HFFc6 (cell line): ENCODE data around the gene GNAO1. TPM values are rescaled to one million over a fixed set of nuclear protein-coding genes. Genes with fewer than 3 reads are reported as not detected.

Experiments
- DNase-seq: peaks from one replicate; pipeline ENCODE4 v3.0.0-alpha.2; 2018
- H3K27ac Mint-ChIP-seq: 2 replicates; pipeline ENCODE4 v1.8.0; 2020; ENCODE audit warnings: mild to moderate bottlenecking, mixed read lengths
- H3K27me3 Mint-ChIP-seq: 2 replicates; pipeline ENCODE4 v1.8.0; 2021; ENCODE audit warnings: mild to moderate bottlenecking, moderate library complexity, mixed read lengths; ENCODE audit not compliant: insufficient read depth
- H3K36me3 Mint-ChIP-seq: 2 replicates; pipeline ENCODE4 v1.8.0; 2021; ENCODE audit warnings: low read depth, mixed read lengths
- H3K4me1 Mint-ChIP-seq: 2 replicates; pipeline ENCODE4 v1.8.0; 2020; ENCODE audit warnings: low read depth, mixed read lengths
- H3K4me3 Mint-ChIP-seq: 2 replicates; pipeline ENCODE4 v1.8.0; 2020; ENCODE audit warnings: mild to moderate bottlenecking, moderate library complexity, mixed read lengths
- H3K9me3 Mint-ChIP-seq: 2 replicates; pipeline ENCODE4 v1.8.0; 2020; ENCODE audit warnings: mild to moderate bottlenecking, mixed read lengths
- CTCF ChIP-seq: fragments of 200-600 bp; sonication (generic); IDR thresholded peaks from 2 replicates; pipeline ENCODE4 v1.5.0; 2021; ENCODE audit warnings: antibody characterized with exemption, mild to moderate bottlenecking
- long read RNA-seq: library from polyadenylated mRNA; unstranded; transcript quantifications from one replicate; pipeline ENCODE4 v2.0.0, GENCODE V29; 2019
- total RNA-seq, 6 experiments: library from RNA; stranded (reverse); fragmentation: NEBNext Ultra II Directional; extraction: Animal tissue kit (Norgen Biotek cat#: 25700); gene quantifications; 2 replicates in 1 of 6; 3 replicates in 5 of 6; pipeline ENCODE4 v1.2.3, GENCODE V29; 2021

The GNAO1 gene
- under 1 TPM in 5 of 6 experiments, not detected in 1; 0.07 to 0.48 (median 0.37) TPM for total RNA-seq
- long read RNA-seq, result 0 reads

- Mint-ChIP-seq H3K4me1 (no peaks in the 10 kb centered on the region), H3K9me3 (no peaks in the 10 kb centered on the region), H3K36me3 (no peaks in the 10 kb centered on the region), H3K4me3 (peak within 1 kb of the TSS; percentile 65), H3K27me3 (peaks cover 46% of the 10 kb centered on the region), H3K27ac (no peak within 1 kb of the TSS)
- DNase-seq, result no peak
- no peak for TF ChIP-seq CTCF
These were observed at the start of gene GNAO1 for GRCh38 chr16:56191156-56191815. TSS of gene GNAO1 (plus strand) at chr16:56191489. CDS start at chr16:56192236, 747 bp downstream.

GRCh38 chr16:56143666-56144065 is 47.6 kb upstream of the GNAO1 start:
- Mint-ChIP-seq H3K27ac (no peak overlapping the region), H3K36me3 (no peaks in the 10 kb centered on the region)
- no peak for TF ChIP-seq CTCF

GRCh38 chr16:56145369-56145768 is 45.9 kb upstream of the GNAO1 start:
- no peak overlapping the region for H3K4me3 Mint-ChIP-seq
- H3K36me3 Mint-ChIP-seq, result no peaks in the 10 kb centered on the region
- no peak for DNase-seq
- H3K27me3 Mint-ChIP-seq, result peaks cover 1% of the 10 kb centered on the region; the same call in 1 of the 2 replicates
- TF ChIP-seq CTCF, result no peak
- H3K27ac Mint-ChIP-seq, result no peak overlapping the region
- no peaks in the 10 kb centered on the region for H3K4me1 Mint-ChIP-seq
- H3K9me3 Mint-ChIP-seq, result no peaks in the 10 kb centered on the region

More at GRCh38 chr16:56143666-56144065, 47.6 kb upstream of the GNAO1 start:
- Mint-ChIP-seq H3K9me3 (no peaks in the 10 kb centered on the region), H3K27me3 (peaks cover 1% of the 10 kb centered on the region; the same call in 1 of the 2 replicates), H3K4me1 (no peaks in the 10 kb centered on the region), H3K4me3 (no peak overlapping the region)
- DNase-seq, result no peak

- no peak overlapping the region for H3K27ac Mint-ChIP-seq
- no peaks in the 10 kb centered on the region for H3K36me3 Mint-ChIP-seq
- peaks cover 4% of the 10 kb centered on the region; the same call in 1 of the 2 replicates for H3K27me3 Mint-ChIP-seq
- H3K4me1 Mint-ChIP-seq, result no peaks in the 10 kb centered on the region
- no peak for TF ChIP-seq CTCF
- H3K9me3 Mint-ChIP-seq, result no peaks in the 10 kb centered on the region
- DNase-seq, result no peak
- no peak overlapping the region for H3K4me3 Mint-ChIP-seq
These were observed 39.7 kb upstream of the GNAO1 start for GRCh38 chr16:56151621-56152020.

GRCh38 chr16:56161658-56162057 is 29.6 kb upstream of the GNAO1 start:
- no peaks in the 10 kb centered on the region for H3K4me1 Mint-ChIP-seq
- no peak overlapping the region for H3K4me3 Mint-ChIP-seq
- H3K36me3 Mint-ChIP-seq, result no peaks in the 10 kb centered on the region
- no peaks in the 10 kb centered on the region for H3K27me3 Mint-ChIP-seq
- H3K27ac Mint-ChIP-seq, result no peak overlapping the region
- TF ChIP-seq CTCF, result no peak
- H3K9me3 Mint-ChIP-seq, result no peaks in the 10 kb centered on the region
- no peak for DNase-seq
